Muscle layer of colon (tissue), 2 donors: ENCODE data around the gene NPLOC4.

Experiments used
- H3K27ac ChIP-seq: one replicate; pipeline ENCODE4 v1.7.0; 2013; ENCODE audit warnings: low read depth, mild to moderate bottlenecking, low read length, moderate library complexity
- H3K27me3 ChIP-seq, 2 donors: one replicate each; pipeline ENCODE4 v1.7.0; 2013; ENCODE audit warnings: low read length in 2 of 2, mild to moderate bottlenecking in 2 of 2; ENCODE audit not compliant: insufficient read depth in 2 of 2, control insufficient read depth in 1 of 2
- H3K36me3 ChIP-seq: one replicate; pipeline ENCODE4 v1.7.0; 2013; ENCODE audit warnings: mild to moderate bottlenecking, low read length; ENCODE audit not compliant: insufficient read depth
- H3K4me1 ChIP-seq: one replicate; pipeline ENCODE4 v1.7.0; 2013; ENCODE audit warnings: mild to moderate bottlenecking, low read length; ENCODE audit not compliant: insufficient read depth
- H3K4me3 ChIP-seq, 2 donors: one replicate each; pipeline ENCODE4 v1.7.0; 2013; ENCODE audit warnings: low read length in 2 of 2, low read depth in 1 of 2, mild to moderate bottlenecking in 1 of 2, moderate library complexity in 1 of 2
- H3K9ac ChIP-seq: one replicate; pipeline ENCODE4 v1.7.0; 2013; ENCODE audit warnings: low read length
- H3K9me3 ChIP-seq: one replicate; pipeline ENCODE4 v1.7.0; 2013; ENCODE audit warnings: mild to moderate bottlenecking, low read length
- donor health status: abdominal sarcoma.
- donor health status: Adenocarcinoma of cecum.

Gene NPLOC4

DNA sequence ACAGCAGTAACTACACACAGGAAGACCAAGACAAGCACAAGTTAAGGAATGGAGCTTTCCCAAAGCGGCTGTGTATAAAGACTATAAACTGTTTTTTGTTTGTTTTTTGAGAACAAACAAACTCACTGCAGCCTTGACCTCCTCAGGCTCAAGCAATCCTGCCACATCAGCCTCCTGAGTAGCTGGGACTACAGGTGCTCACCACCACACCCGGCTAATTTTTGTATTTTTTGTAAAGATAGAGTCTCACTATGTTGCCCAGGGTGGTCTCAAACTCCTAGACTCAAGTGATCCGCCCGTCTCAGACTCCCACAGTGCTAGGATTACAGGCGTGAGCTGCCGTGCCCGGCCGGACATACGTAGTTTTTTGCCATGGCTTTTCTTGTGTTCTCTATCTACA lies 23.5 kb upstream of the NPLOC4 start:
- no peak overlapping the region for H3K27ac ChIP-seq
- peaks cover 0 to 2% of the 10 kb centered on the region in 2 donors for H3K27me3 ChIP-seq
- no peaks in the 10 kb centered on the region for H3K36me3 ChIP-seq
- H3K4me1 ChIP-seq = peaks cover 2% of the 10 kb centered on the region
- H3K9ac ChIP-seq = no peak overlapping the region
- no peak overlapping the region for H3K4me3 ChIP-seq
- H3K9me3 ChIP-seq = no peaks in the 10 kb centered on the region

- no peak overlapping the region for H3K27ac ChIP-seq
Observed at GRCh38 chr17:81659038-81659437, 22.1 kb upstream of the NPLOC4 start.

DNA sequence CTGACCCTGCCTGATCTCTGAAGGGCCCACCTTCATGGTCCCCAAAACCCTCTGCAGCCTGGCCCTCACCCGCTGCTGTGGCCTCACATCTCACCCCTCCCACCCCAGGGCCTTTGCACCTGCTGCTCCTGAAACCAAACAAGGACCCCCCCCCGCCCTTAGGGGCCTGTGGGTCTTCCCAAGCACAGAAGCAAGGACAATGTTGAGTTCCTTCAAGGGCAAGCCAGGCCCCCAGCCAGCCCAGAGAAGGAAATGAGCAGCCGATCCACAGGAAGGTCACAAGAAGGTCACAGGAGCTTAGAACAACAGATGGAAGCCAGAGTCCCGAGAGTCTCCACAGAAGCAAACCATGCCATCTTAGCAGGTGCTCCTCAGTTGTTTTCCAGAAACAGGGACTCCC lies 19.9 kb upstream of the NPLOC4 start:
- no peaks in the 10 kb centered on the region for H3K36me3 ChIP-seq
- H3K27me3 ChIP-seq = peaks cover 0 to 18% of the 10 kb centered on the region in 2 donors
- no peak overlapping the region for H3K9ac ChIP-seq
- H3K27ac ChIP-seq = no peak overlapping the region
- no peaks in the 10 kb centered on the region for H3K4me1 ChIP-seq
- H3K4me3 ChIP-seq = no peak overlapping the region
- H3K9me3 ChIP-seq = no peaks in the 10 kb centered on the region

More at GRCh38 chr17:81659038-81659437, 22.1 kb upstream of the NPLOC4 start:
- Histone ChIP-seq H3K9ac (no peak overlapping the region), H3K9me3 (no peaks in the 10 kb centered on the region), H3K36me3 (no peaks in the 10 kb centered on the region), H3K27me3 (peaks cover 0 to 6% of the 10 kb centered on the region in 2 donors), H3K4me1 (no peaks in the 10 kb centered on the region), H3K4me3 (no peak overlapping the region)

DNA sequence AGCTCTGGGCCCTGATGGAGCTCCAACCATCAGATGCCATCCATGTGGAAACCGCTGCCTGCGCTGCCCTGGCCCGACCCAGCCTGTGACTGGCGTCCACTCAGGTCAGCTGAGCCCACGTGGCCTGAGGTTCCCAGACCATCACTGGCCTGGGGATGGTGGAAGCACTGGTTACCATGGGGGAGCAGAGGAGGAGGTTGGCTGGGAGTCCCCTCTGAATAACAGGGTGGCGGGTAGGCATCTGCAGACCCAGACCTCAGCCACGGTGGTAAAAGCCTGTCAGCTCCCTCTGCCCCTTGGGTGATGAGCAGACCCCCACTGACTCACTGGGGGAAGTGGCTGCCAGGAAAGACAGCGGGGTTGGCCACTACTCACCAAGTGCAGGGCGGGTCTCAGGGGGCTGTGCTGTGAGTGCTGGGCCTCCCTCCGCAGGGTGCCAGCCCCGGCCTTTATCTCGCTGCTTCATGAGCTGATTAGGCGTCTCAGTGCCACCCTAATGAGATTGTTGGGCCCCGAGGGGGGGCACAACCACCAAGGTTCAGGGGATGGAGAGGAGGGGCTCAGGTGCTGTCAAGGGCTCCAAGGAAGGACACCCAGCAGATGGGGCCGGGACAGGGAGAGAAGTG lies 19.3 kb upstream of the NPLOC4 start, which contains the start of gene PDE6G:
Gene PDE6G (minus strand): TSS at position 425 of the 626 bp plus-strand sequence. CDS start 3,237 bp downstream, outside the sequence.
- no peak within 1 kb of the TSS for H3K4me3 ChIP-seq
- no peak within 1 kb of the TSS for H3K9ac ChIP-seq
- no peaks in the 10 kb centered on the region for H3K9me3 ChIP-seq

GRCh38 chr17:81655378-81656117 lies 18.6 kb upstream of the NPLOC4 start:
- Histone ChIP-seq H3K27me3 (peaks cover 3 to 31% of the 10 kb centered on the region in 2 donors), H3K9ac (no peak overlapping the region)

More for the DNA sequence above, 19.3 kb upstream of the NPLOC4 start, which contains the start of gene PDE6G:
- Histone ChIP-seq H3K27me3 (peaks cover 0 to 24% of the 10 kb centered on the region in 2 donors), H3K27ac (no peak within 1 kb of the TSS), H3K4me1 (no peaks in the 10 kb centered on the region), H3K36me3 (no peaks in the 10 kb centered on the region)

GRCh38 chr17:81652906-81653771 lies 16.2 kb upstream of the NPLOC4 start:
- peaks cover 16 to 52% of the 10 kb centered on the region in 2 donors for H3K27me3 ChIP-seq
- no peaks in the 10 kb centered on the region for H3K4me1 ChIP-seq
- H3K27ac ChIP-seq = no peak overlapping the region
- H3K9me3 ChIP-seq = no peaks in the 10 kb centered on the region
- H3K9ac ChIP-seq = no peak overlapping the region
- no peaks in the 10 kb centered on the region for H3K36me3 ChIP-seq
- no peak overlapping the region for H3K4me3 ChIP-seq

More at GRCh38 chr17:81655378-81656117, 18.6 kb upstream of the NPLOC4 start:
- Histone ChIP-seq H3K9me3 (no peaks in the 10 kb centered on the region), H3K4me3 (no peak overlapping the region), H3K27ac (no peak overlapping the region), H3K36me3 (no peaks in the 10 kb centered on the region), H3K4me1 (no peaks in the 10 kb centered on the region)

DNA sequence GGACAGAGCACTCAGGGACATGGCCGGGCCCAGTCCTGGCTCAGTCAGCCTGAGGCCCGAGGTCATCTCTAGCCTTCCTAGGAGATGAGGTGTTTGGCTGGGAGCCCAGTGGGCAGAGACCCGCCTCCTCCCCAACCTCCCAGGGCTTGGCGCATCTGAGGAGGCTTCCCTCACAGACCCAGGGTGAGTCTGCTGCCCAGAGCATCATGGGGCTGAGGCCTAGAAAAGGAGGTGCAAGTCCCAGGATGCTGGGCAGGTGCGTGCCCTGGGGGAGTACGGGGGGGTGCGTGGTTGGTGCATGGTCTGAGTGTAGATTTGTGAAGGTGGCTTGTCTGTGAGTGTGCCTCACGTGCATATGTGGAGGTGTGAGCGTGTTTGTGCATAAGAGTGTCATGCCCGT lies 14.8 kb upstream of the NPLOC4 start:
- peaks cover 16 to 62% of the 10 kb centered on the region in 2 donors for H3K27me3 ChIP-seq
- H3K4me3 ChIP-seq = no peak overlapping the region
- no peaks in the 10 kb centered on the region for H3K4me1 ChIP-seq
- no peaks in the 10 kb centered on the region for H3K9me3 ChIP-seq
- no peak overlapping the region for H3K9ac ChIP-seq
- H3K36me3 ChIP-seq = no peaks in the 10 kb centered on the region
- no peak overlapping the region for H3K27ac ChIP-seq

DNA sequence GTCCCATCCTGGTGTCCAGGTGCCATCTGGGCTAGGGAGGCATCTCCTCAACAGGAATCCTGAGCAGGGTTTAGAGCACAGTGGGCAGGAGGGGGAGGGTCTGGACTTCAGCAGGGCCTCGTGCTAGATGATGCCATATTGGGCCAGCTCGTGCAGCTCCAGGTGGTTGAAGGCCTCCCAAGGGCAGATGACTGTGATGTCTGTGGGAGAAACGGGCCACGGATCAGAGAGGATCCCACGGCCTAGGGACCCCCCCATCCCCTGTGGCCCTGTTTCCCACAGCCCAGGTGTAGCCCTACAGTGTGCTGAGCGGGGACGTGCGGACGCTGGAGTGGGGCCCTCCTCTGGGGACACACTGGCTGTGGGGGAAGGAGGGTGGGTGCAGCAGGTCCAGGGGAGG lies 14.0 kb upstream of the NPLOC4 start:
- Histone ChIP-seq H3K27me3 (peaks cover 16 to 62% of the 10 kb centered on the region in 2 donors), H3K36me3 (no peaks in the 10 kb centered on the region), H3K4me3 (no peak overlapping the region), H3K27ac (no peak overlapping the region), H3K9ac (no peak overlapping the region), H3K4me1 (no peaks in the 10 kb centered on the region), H3K9me3 (no peaks in the 10 kb centered on the region)

DNA sequence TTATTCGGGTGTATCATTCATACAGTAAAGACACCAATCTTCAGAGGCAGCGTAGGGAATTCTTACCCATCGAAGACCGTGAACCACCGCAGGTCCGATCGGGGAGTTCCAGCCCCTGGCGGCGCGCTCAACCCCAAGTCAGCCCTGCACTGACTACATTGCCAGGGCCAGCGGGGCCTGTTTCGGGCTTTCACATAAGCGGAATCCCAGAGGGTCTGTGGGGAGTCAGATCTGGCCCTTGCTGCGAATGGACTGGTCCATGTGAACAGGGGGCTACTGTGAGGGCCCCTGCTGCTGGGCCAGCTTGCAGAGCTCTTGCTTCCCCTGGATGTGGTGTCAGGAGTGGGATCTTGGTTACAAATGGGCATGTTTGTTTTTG lies 11.8 kb upstream of the NPLOC4 start:
- H3K4me1 ChIP-seq = no peaks in the 10 kb centered on the region
- no peak overlapping the region for H3K27ac ChIP-seq
- no peaks in the 10 kb centered on the region for H3K36me3 ChIP-seq
- H3K9ac ChIP-seq = no peak overlapping the region
- peaks cover 16 to 56% of the 10 kb centered on the region in 2 donors for H3K27me3 ChIP-seq
- no peak overlapping the region for H3K4me3 ChIP-seq
- H3K9me3 ChIP-seq = no peaks in the 10 kb centered on the region

DNA sequence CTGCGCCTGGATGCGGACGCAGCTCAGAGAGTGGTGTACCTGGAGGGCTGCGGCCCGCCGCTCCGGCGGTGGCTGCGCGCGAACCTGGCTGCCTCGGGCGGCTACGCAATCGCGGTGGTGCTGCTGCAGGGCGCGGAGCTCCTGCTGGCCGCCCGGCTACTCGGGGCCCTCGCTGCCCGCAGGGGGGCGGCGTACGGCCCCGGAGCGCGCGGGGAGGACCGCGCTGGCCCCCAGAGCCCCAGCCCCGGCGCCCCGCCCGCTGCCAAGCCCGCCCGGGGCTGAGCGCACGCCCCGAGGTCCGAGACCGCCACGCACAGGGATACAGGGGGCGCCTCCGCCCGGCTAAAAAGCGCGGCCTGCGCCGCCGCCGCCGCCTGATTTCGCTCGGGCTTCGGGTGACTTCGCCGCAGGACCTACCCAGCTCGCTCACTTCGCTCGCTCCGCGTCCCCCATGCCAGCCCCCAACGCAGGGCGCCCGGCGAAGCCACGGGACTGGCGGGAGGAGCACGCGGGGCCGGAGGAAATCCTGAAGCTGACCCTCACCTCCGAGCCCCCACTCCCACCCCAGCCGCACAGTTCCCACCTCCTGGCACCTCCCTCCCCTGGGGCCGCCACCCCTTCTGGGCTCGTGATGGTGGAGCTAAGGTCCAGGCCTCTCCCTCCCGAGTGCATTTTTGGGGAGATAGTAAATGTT lies 11.2 kb upstream of the NPLOC4 start:
- H3K4me1 ChIP-seq = no peaks in the 10 kb centered on the region
- no peak overlapping the region for H3K9ac ChIP-seq
- peaks cover 16 to 51% of the 10 kb centered on the region in 2 donors for H3K27me3 ChIP-seq
- no peaks in the 10 kb centered on the region for H3K36me3 ChIP-seq
- no peak overlapping the region for H3K27ac ChIP-seq
- no peaks in the 10 kb centered on the region for H3K9me3 ChIP-seq
- no peak overlapping the region for H3K4me3 ChIP-seq

GRCh38 chr17:81647640-81648012 lies 10.7 kb upstream of the NPLOC4 start:
- peaks cover 16 to 46% of the 10 kb centered on the region in 2 donors for H3K27me3 ChIP-seq
- H3K27ac ChIP-seq = no peak overlapping the region
- no peaks in the 10 kb centered on the region for H3K4me1 ChIP-seq
- no peak overlapping the region for H3K4me3 ChIP-seq
- H3K36me3 ChIP-seq = no peaks in the 10 kb centered on the region
- H3K9me3 ChIP-seq = no peaks in the 10 kb centered on the region
- H3K9ac ChIP-seq = no peak overlapping the region
